DOHH2 (cell line): ENCODE data around the gene AP4M1.

Source experiments
- CTCF ChIP-seq: fragments of 200-600 bp; sonication (generic); IDR thresholded peaks from one replicate; pipeline ENCODE4 v1.5.1; 2014; ENCODE audit warnings: antibody characterized with exemption, mild to moderate bottlenecking, low read depth, low read length; ENCODE audit not compliant: poor library complexity, severe bottlenecking
- EZH2phosphoT487 ChIP-seq: fragments of 200-600 bp; sonication (generic); IDR thresholded peaks from 2 replicates; pipeline ENCODE4 v1.6.1; 2017; ENCODE audit warnings: borderline replicate concordance, mild to moderate bottlenecking, antibody characterized with exemption, low read length, moderate library complexity, mixed read lengths

DNA sequence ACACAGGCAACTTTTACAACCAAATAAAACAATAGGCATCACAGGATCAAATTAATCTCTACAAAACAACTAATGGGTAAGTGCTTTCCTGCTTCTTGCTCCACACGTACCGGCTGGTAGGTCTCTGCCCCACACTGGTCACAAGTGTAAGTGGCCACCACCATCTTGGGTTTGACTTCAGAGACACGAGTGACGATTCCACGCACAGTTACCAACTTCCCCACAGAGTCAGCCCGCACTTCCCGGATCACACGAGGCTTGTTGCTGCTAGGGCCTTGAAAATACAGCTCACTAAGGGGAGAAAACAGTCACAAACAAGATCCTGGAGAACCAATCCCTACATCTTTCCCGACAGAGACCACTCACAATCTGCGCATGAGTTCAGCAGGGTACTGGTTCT, 2.5 kb upstream of the AP4M1 start:
- TF ChIP-seq CTCF (no peak), EZH2phosphoT487 (no peak)
